Endothelial cell (in vitro differentiated cells): ENCODE measurements around the gene LYST. TPM values are rescaled to one million over a fixed set of nuclear protein-coding genes. Genes with fewer than 3 reads are reported as not detected.
A peak's percentile ranks its signal among the peaks of the same experiment; 100 is the strongest.

Source experiments
- DNase-seq: peaks from one replicate; pipeline ENCODE4 v3.0.0; 2021; ENCODE audit warnings: low spot score
- H3K27ac Mint-ChIP-seq: one replicate; pipeline ENCODE4 v1.8.0; 2021; ENCODE audit warnings: mixed read lengths, inconsistent platforms; ENCODE audit not compliant: unreplicated experiment
- H3K27me3 Mint-ChIP-seq: one replicate; pipeline ENCODE4 v1.8.0; 2021; ENCODE audit warnings: mild to moderate bottlenecking, moderate library complexity, mixed read lengths, inconsistent platforms; ENCODE audit not compliant: unreplicated experiment
- H3K36me3 Mint-ChIP-seq: one replicate; pipeline ENCODE4 v1.8.0; 2021; ENCODE audit warnings: mild to moderate bottlenecking, low read depth, mixed read lengths, inconsistent platforms; ENCODE audit not compliant: unreplicated experiment
- H3K4me1 Mint-ChIP-seq: one replicate; pipeline ENCODE4 v1.8.0; 2021; ENCODE audit warnings: mild to moderate bottlenecking, mixed read lengths, inconsistent platforms; ENCODE audit not compliant: unreplicated experiment
- H3K4me3 Mint-ChIP-seq: one replicate; pipeline ENCODE4 v1.8.0; 2021; ENCODE audit warnings: mild to moderate bottlenecking, mixed read lengths, inconsistent platforms; ENCODE audit not compliant: unreplicated experiment
- H3K9me3 Mint-ChIP-seq: one replicate; pipeline ENCODE4 v1.8.0; 2021; ENCODE audit warnings: mixed read lengths, inconsistent platforms; ENCODE audit not compliant: unreplicated experiment
- CTCF ChIP-seq: fragments of 200-600 bp; sonication (generic); IDR thresholded peaks from one replicate; pipeline ENCODE4 v1.5.0; 2021; ENCODE audit warnings: antibody characterized with exemption; ENCODE audit not compliant: unreplicated experiment
- total RNA-seq: library from RNA; stranded (reverse); fragmentation: NEBNext Ultra II Directional; extraction: Animal tissue kit (Norgen Biotek cat#: 25700); gene quantifications from one replicate; pipeline ENCODE4 v1.2.1, GENCODE V29; 2021; ENCODE audit not compliant: unreplicated experiment

Gene LYST
- total RNA-seq, 1 donor from 2014 or later = 7.4 TPM

- TF ChIP-seq CTCF = no peak
- Mint-ChIP-seq H3K4me3 (no peak overlapping the region), H3K9me3 (no peaks in the 10 kb centered on the region)
Measured at GRCh38 chr1:235873045-235873444, 6.3 kb upstream of the LYST start.

GRCh38 chr1:235872270-235872669 is 5.6 kb upstream of the LYST start:
- peaks cover 1% of the 10 kb centered on the region for H3K27me3 Mint-ChIP-seq
- DNase-seq = no peak
- no peak overlapping the region for H3K4me3 Mint-ChIP-seq
- H3K36me3 Mint-ChIP-seq = no peaks in the 10 kb centered on the region
- H3K4me1 Mint-ChIP-seq = no peaks in the 10 kb centered on the region
- H3K27ac Mint-ChIP-seq = no peak overlapping the region
- TF ChIP-seq CTCF = no peak
- H3K9me3 Mint-ChIP-seq = no peaks in the 10 kb centered on the region

More at GRCh38 chr1:235873045-235873444, 6.3 kb upstream of the LYST start:
- Mint-ChIP-seq H3K27ac (no peak overlapping the region), H3K36me3 (no peaks in the 10 kb centered on the region), H3K4me1 (no peaks in the 10 kb centered on the region), H3K27me3 (no peaks in the 10 kb centered on the region)
- no peak for DNase-seq

- H3K9me3 Mint-ChIP-seq = no peaks in the 10 kb centered on the region
- H3K36me3 Mint-ChIP-seq = no peaks in the 10 kb centered on the region
- H3K27me3 Mint-ChIP-seq = peaks cover 6% of the 10 kb centered on the region
- peaks cover 7% of the 10 kb centered on the region for H3K4me1 Mint-ChIP-seq
- no peak overlapping the region for H3K27ac Mint-ChIP-seq
- H3K4me3 Mint-ChIP-seq = peak overlapping the region; percentile 81
- no peak for DNase-seq
- TF ChIP-seq CTCF = no peak
Measured at GRCh38 chr1:235867903-235868469, 1.3 kb upstream of the LYST start.

GRCh38 chr1:235866913-235867845 is 473 bp upstream of the LYST start:
- H3K9me3 Mint-ChIP-seq = no peaks in the 10 kb centered on the region
- H3K4me1 Mint-ChIP-seq = peaks cover 7% of the 10 kb centered on the region
- no peak for TF ChIP-seq CTCF
- H3K36me3 Mint-ChIP-seq = no peaks in the 10 kb centered on the region
- peak; percentile 96 for DNase-seq
- H3K4me3 Mint-ChIP-seq = peak overlapping the region; percentile 96
- peaks cover 6% of the 10 kb centered on the region for H3K27me3 Mint-ChIP-seq
- peak overlapping the region; percentile 74 for H3K27ac Mint-ChIP-seq
